H1 (cell line): ENCODE data around the gene SNTG2. TPM values are rescaled to one million over a fixed set of nuclear protein-coding genes. Genes with fewer than 3 reads are reported as not detected.

ENCODE experiments used
- CTCF ChIA-PET: fragments of 300-600 bp; sonication (Branson Sonifier 250); formaldehyde crosslinking; loops from one replicate; lab custom pipeline; 2021; ENCODE audit not compliant: partially characterized antibody; lab: Charles Lee
- POLR2A ChIA-PET: fragments of 300-600 bp; sonication (Branson Sonifier 250); formaldehyde crosslinking; loops from one replicate; lab custom pipeline; 2021; ENCODE audit warnings: inconsistent platforms; ENCODE audit not compliant: partially characterized antibody; lab: Charles Lee
- DNase-seq, 2 experiments: peaks; one replicate each; pipeline versions ENCODE4 v3.0.0 to v3.0.0-alpha.2; 2010 to 2022; ENCODE audit warnings: low spot score in 2 of 2, low read depth in 1 of 2, mixed read lengths in 1 of 2
- FAIRE-seq: peaks from 2 replicates; lab custom pipeline; 2011; peaks lifted over from hg19 to GRCh38; lab: Jason Lieb, UNC
- H2AFZ ChIP-seq: 2 replicates; pipeline ENCODE4 v1.8.1; 2012; ENCODE audit warnings: low read length, inconsistent platforms
- H2AK5ac ChIP-seq: 2 replicates; pipeline ENCODE4 v1.6.1; 2013; ENCODE audit warnings: low read depth, low read length
- H2BK120ac ChIP-seq: replicated peaks from 2 replicates; pipeline ENCODE3; 2013; ENCODE audit warnings: low read depth, low read length, inconsistent platforms
- H2BK12ac ChIP-seq: 2 replicates; pipeline ENCODE4 v1.6.1; 2013; ENCODE audit warnings: low read depth, low read length
- H2BK15ac ChIP-seq: 2 replicates; pipeline ENCODE4 v1.6.1; 2013; ENCODE audit warnings: low read length
- H2BK20ac ChIP-seq: 2 replicates; pipeline ENCODE4 v1.6.1; 2013; ENCODE audit warnings: low read length
- H2BK5ac ChIP-seq: 2 replicates; pipeline ENCODE4 v1.6.1; 2013; ENCODE audit warnings: low read depth, low read length
- H3K14ac ChIP-seq: 2 replicates; pipeline ENCODE4 v1.6.1; 2013; ENCODE audit warnings: inconsistent platforms; ENCODE audit not compliant: insufficient read length
- H3K18ac ChIP-seq: 2 replicates; pipeline ENCODE4 v1.6.1; 2013; ENCODE audit warnings: low read length; ENCODE audit errors: extremely low read depth
- H3K23ac ChIP-seq: 2 replicates; pipeline ENCODE4 v1.6.1; 2013; ENCODE audit warnings: inconsistent platforms; ENCODE audit not compliant: insufficient read length
- H3K23me2 ChIP-seq: 2 replicates; pipeline ENCODE4 v1.6.1; 2013; ENCODE audit warnings: low read depth, low read length
- H3K27ac ChIP-seq: 2 replicates; pipeline ENCODE4 v1.6.1; 2011; ENCODE audit warnings: low read depth, low read length, inconsistent platforms
- H3K27me3 ChIP-seq, 4 experiments: replicated peaks in 1 of 4; 1 replicate in 1 of 4; 2 replicates in 3 of 4; pipeline versions ENCODE4 v1.6.1 to v1.8.1; 2011 to 2013; ENCODE audit warnings: low read length in 3 of 4, mild to moderate bottlenecking in 3 of 4, inconsistent platforms in 2 of 4, mixed read lengths in 2 of 4, moderate library complexity in 1 of 4; ENCODE audit not compliant: control insufficient read depth in 3 of 4, insufficient read depth in 3 of 4; ENCODE audit errors: extremely low read depth in 1 of 4
- H3K36me3 ChIP-seq, 4 experiments: 2 replicates each; pipeline versions ENCODE4 v1.6.1 to v1.8.1; 2011 to 2013; ENCODE audit warnings: mild to moderate bottlenecking in 4 of 4, low read length in 3 of 4, moderate library complexity in 2 of 4, control low read depth in 1 of 4, inconsistent platforms in 1 of 4; ENCODE audit not compliant: insufficient read depth in 4 of 4, control insufficient read depth in 2 of 4
- H3K4ac ChIP-seq: replicated peaks from 2 replicates; pipeline ENCODE3; 2013; ENCODE audit warnings: low read length, low read depth, mixed read lengths, inconsistent platforms; ENCODE audit not compliant: insufficient read length
- H3K4me1 ChIP-seq, 4 experiments: replicated peaks in 1 of 4; 1 replicate in 1 of 4; 2 replicates in 3 of 4; pipeline versions ENCODE4 v1.6.1 to v1.8.1; 2011 to 2013; ENCODE audit warnings: low read length in 3 of 4, inconsistent platforms in 2 of 4, mixed read lengths in 1 of 4; ENCODE audit not compliant: insufficient read depth in 4 of 4, control insufficient read depth in 3 of 4
- H3K4me2 ChIP-seq, 2 experiments: 2 replicates each; pipeline versions ENCODE4 v1.6.1 to v1.8.1; 2011 to 2013; ENCODE audit warnings: low read depth in 2 of 2, low read length in 2 of 2, control low read depth in 1 of 2, inconsistent platforms in 1 of 2, mild to moderate bottlenecking in 1 of 2; ENCODE audit not compliant: insufficient read depth in 1 of 2
- H3K4me3 ChIP-seq, 4 experiments: fragments of 200-600, 300-600 bp in 1 of 4; sonication (generic), shearing (Covaris generic), sonication (Bioruptor Twin) in 1 of 4; 2 replicates each; pipeline versions ENCODE4 v1.5.1 to v1.8.1; 2011 to 2016; ENCODE audit warnings: low read length in 4 of 4, low read depth in 3 of 4, control low read depth in 2 of 4, inconsistent platforms in 2 of 4, mild to moderate bottlenecking in 2 of 4, mixed read lengths in 1 of 4, moderate library complexity in 1 of 4; ENCODE audit not compliant: insufficient read depth in 2 of 4; ENCODE audit errors: extremely low read depth in 1 of 4
- H3K56ac ChIP-seq: replicated peaks from 2 replicates; pipeline ENCODE3; 2013; ENCODE audit warnings: low read depth, mild to moderate bottlenecking, mixed read lengths, low read length, inconsistent platforms; ENCODE audit not compliant: insufficient read length
- H3K79me1 ChIP-seq: 2 replicates; pipeline ENCODE4 v1.6.1; 2013; ENCODE audit warnings: low read depth, low read length, control low read depth
- H3K79me2 ChIP-seq, 2 experiments: 2 replicates each; pipeline versions ENCODE4 v1.6.1 to v1.8.1; 2012 to 2013; ENCODE audit warnings: low read length in 2 of 2, mild to moderate bottlenecking in 2 of 2, inconsistent platforms in 1 of 2; ENCODE audit not compliant: insufficient read depth in 2 of 2, control insufficient read depth in 1 of 2
- H3K9ac ChIP-seq, 4 experiments: replicated peaks in 1 of 4; 1 replicate in 1 of 4; 2 replicates in 3 of 4; pipeline versions ENCODE4 v1.6.1 to v1.8.1; 2011 to 2013; ENCODE audit warnings: low read depth in 3 of 4, low read length in 3 of 4, control low read depth in 2 of 4, mild to moderate bottlenecking in 2 of 4, moderate library complexity in 2 of 4, inconsistent platforms in 1 of 4; ENCODE audit errors: extremely low read depth in 1 of 4
- H3K9me3 ChIP-seq, 2 experiments: 2 replicates each; pipeline versions ENCODE4 v1.6.1 to v1.8.1; 2012 to 2013; ENCODE audit warnings: mild to moderate bottlenecking in 2 of 2, moderate library complexity in 2 of 2, control low read depth in 1 of 2, inconsistent platforms in 1 of 2, low read depth in 1 of 2, low read length in 1 of 2, mixed read lengths in 1 of 2; ENCODE audit not compliant: insufficient read depth in 2 of 2
- H4K20me1 ChIP-seq, 2 experiments: replicated peaks in 1 of 2; 2 replicates each; pipeline versions ENCODE3 to v1.8.1; 2011 to 2013; ENCODE audit warnings: inconsistent platforms in 2 of 2, low read length in 2 of 2, mild to moderate bottlenecking in 1 of 2; ENCODE audit not compliant: insufficient read depth in 2 of 2, control insufficient read depth in 1 of 2
- H4K5ac ChIP-seq: 2 replicates; pipeline ENCODE4 v1.6.1; 2013; ENCODE audit warnings: low read length, low read depth, mixed read lengths, inconsistent platforms; ENCODE audit not compliant: insufficient read length
- H4K8ac ChIP-seq: 2 replicates; pipeline ENCODE4 v1.8.0; 2013; ENCODE audit warnings: mild to moderate bottlenecking, moderate library complexity, low read length, inconsistent platforms; ENCODE audit not compliant: insufficient read depth; ENCODE audit errors: extremely low read depth
- H4K91ac ChIP-seq: replicated peaks from 2 replicates; pipeline ENCODE3; 2013; ENCODE audit warnings: low read length, mixed read lengths, inconsistent platforms; ENCODE audit not compliant: insufficient read length
- BACH1 ChIP-seq: IDR thresholded peaks from 2 replicates; pipeline ENCODE4 v1.6.1; 2012; ENCODE audit warnings: low read length, improper control_type of control experiment
- CBX5 ChIP-seq: fragments of 300-800, 300-1000 bp; sonication (generic); IDR thresholded peaks from 2 replicates; pipeline ENCODE4 v1.7.1; 2016; ENCODE audit warnings: antibody characterized with exemption, low read length, low read depth
- CBX8 ChIP-seq: fragments of 300-800, 300-1000 bp; sonication (generic); IDR thresholded peaks from 2 replicates; pipeline ENCODE4 v1.7.1; 2016; ENCODE audit warnings: low read depth, low read length, borderline replicate concordance
- KDM4A ChIP-seq: IDR thresholded peaks from one replicate; pipeline ENCODE4 v1.7.1; 2012; ENCODE audit warnings: low read depth, mild to moderate bottlenecking, moderate library complexity, low read length, inconsistent platforms; ENCODE audit not compliant: severe bottlenecking
- POU5F1 ChIP-seq: IDR thresholded peaks from 2 replicates; pipeline ENCODE4 v1.6.1; 2011; ENCODE audit warnings: low read depth, mild to moderate bottlenecking, low read length, moderate library complexity
- RNF2 ChIP-seq: fragments of 200-900, 300-1000 bp; sonication (generic); IDR thresholded peaks from 2 replicates; pipeline ENCODE4 v1.7.1; 2016; ENCODE audit warnings: borderline replicate concordance, low read depth, mild to moderate bottlenecking, antibody characterized with exemption, low read length; ENCODE audit not compliant: poor library complexity, severe bottlenecking; ENCODE audit errors: missing control alignments
- SIX5 ChIP-seq: IDR thresholded peaks from 2 replicates; pipeline ENCODE4 v1.6.1; 2011; ENCODE audit warnings: mild to moderate bottlenecking, low read depth, low read length
- WGBS, 2 experiments: shearing (Covaris generic) in 1 of 2; methylation state at CpG; one replicate each; pipeline versions ENCODE4 v1.1.6 to v1.1.7; 2013 to 2015; ENCODE audit warnings: low lambda C conversion rate in 2 of 2, mixed read lengths in 2 of 2, inconsistent platforms in 1 of 2, low coverage in 1 of 2, missing lambda C conversion rate in 1 of 2; ENCODE audit not compliant: insufficient replicate concordance in 2 of 2, insufficient coverage in 1 of 2, insufficient read length in 1 of 2; ENCODE audit errors: extremely low coverage in 1 of 2, missing lambda C conversion rate in 1 of 2; 5-methylcytosine and 5-hydroxymethylcytosine counted together
- polyA plus RNA-seq, 7 experiments: library from polyadenylated mRNA; depleted of rRNA in 3 of 7; stranded (reverse) in 5 of 7; unstranded in 2 of 7; fragments of >200 nt in 5 of 7; fragments of 200-250 nt in 2 of 7; gene quantifications; 1 replicate in 5 of 7; 2 replicates in 1 of 7; 4 replicates in 1 of 7; pipeline versions ENCODE4 v1.2.1 to v1.2.3, GENCODE V29; 2011 to 2013; ENCODE audit warnings: missing spikeins in 2 of 7, mixed read lengths in 2 of 7
- total RNA-seq: library from RNA; stranded (reverse); fragmentation: NEBNext Ultra II Directional; extraction: Animal tissue kit (Norgen Biotek cat#: 25700); gene quantifications from 2 replicates; pipeline ENCODE4 v1.2.1, GENCODE V29; 2021

The SNTG2 gene
- total and polyA plus RNA-seq, 2 of the 8 experiments (the other 6 are each of a cell fraction or from before 2014, with no cell fraction given) = 6.6 to 18.1 TPM

DNA sequence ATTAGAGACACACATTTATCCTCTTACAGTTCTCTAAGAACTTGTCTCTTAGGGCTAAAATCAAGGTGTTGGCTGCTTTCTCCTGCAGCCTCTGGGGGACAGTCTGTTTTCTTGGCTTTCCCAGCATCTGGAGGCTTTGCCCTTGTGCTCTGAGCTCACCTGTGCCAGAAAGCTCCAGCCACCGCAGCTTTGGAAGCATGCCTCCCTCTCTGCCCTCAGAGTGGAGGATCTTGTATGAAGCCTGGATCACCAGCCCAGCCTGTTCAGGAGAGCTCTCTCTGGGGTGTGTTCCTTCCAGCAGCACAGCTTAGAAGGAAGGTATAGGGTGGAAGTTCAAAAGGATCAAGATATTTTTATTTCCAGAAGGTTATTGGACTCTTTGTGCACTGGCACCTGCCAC, 409.5 kb downstream of the SNTG2 start:
- H3K36me3 ChIP-seq = no peaks in the 10 kb centered on the region
- no peaks in the 10 kb centered on the region for H3K79me1 ChIP-seq
- ChIA-PET POLR2A (no interaction called here), CTCF (interaction anchor here (0.6 to 0.8 kb wide), 3 partner anchors 60 to 444 kb away, joined by 3 read pairs; no protein-coding TSS in a partner anchor)
- no peak for DNase-seq
- no peak overlapping the region for H3K14ac ChIP-seq
- no peak overlapping the region for H3K4ac ChIP-seq
- H2BK20ac ChIP-seq = no peak overlapping the region
- no peaks in the 10 kb centered on the region for H3K9me3 ChIP-seq
- H2BK15ac ChIP-seq = no peak overlapping the region
- no peak overlapping the region for H3K23ac ChIP-seq
- no peak overlapping the region for H3K4me3 ChIP-seq
- H3K18ac ChIP-seq = no peak overlapping the region
- no peak overlapping the region for H3K56ac ChIP-seq
- no peaks in the 10 kb centered on the region for H4K20me1 ChIP-seq
- no peaks in the 10 kb centered on the region for H3K79me2 ChIP-seq
- H2BK12ac ChIP-seq = no peak overlapping the region
- H3K27me3 ChIP-seq = no peaks in the 10 kb centered on the region
- H2BK5ac ChIP-seq = no peak overlapping the region
- no peak overlapping the region for H2AFZ ChIP-seq
- no peak overlapping the region for H3K4me2 ChIP-seq
- H2BK120ac ChIP-seq = no peak overlapping the region
- 100% methylated on average over 1 of the region's 1 CpG; no CpG with 5 or more reads in 1 of the 2 experiments for WGBS, 2 experiments
- no peak overlapping the region for H4K91ac ChIP-seq
- no peak overlapping the region for H4K8ac ChIP-seq
- FAIRE-seq = no peak
- H4K5ac ChIP-seq = no peak overlapping the region
- H2AK5ac ChIP-seq = no peak overlapping the region
- no peak overlapping the region for H3K9ac ChIP-seq
- H3K27ac ChIP-seq = no peak overlapping the region
- no peaks in the 10 kb centered on the region for H3K23me2 ChIP-seq
- H3K4me1 ChIP-seq = peaks cover 0 to 2% (median 0%) of the 10 kb centered on the region in 4 experiments; a peak in 1 of 7 replicates
- TF ChIP-seq KDM4A = no peak
- TF ChIP-seq RNF2 = no peak
- no peak for TF ChIP-seq POU5F1
- TF ChIP-seq SIX5 = no peak
- no peak for TF ChIP-seq BACH1
- TF ChIP-seq CBX5 = no peak
- TF ChIP-seq CBX8 = no peak
